Measurements from ENCODE around the gene TPST1. TPM values are rescaled to one million over a fixed set of nuclear protein-coding genes. Genes with fewer than 3 reads are reported as not detected.

The TPST1 gene
- total RNA-seq, 1 donor from 2014 or later = 36.5 TPM

DNA sequence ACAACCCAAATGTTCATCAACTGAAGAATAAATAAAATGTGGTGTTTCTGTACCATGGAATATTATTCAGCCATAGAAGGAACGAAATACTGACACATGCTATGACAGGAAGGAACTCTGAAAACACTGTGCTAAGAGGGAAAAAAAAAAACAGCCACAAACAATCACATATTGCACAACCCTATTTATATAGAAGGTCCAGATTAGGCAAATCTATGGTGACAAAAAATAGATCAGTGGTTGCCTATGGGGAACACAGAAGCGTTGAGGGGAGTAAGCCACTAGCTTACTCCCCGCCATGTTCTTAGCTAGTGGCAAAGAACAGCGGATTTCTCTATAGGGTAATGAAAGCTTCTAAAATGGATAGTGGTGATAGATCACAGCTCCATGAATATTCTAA, 198.4 kb downstream of the TPST1 start:
- peaks cover 5% of the 10 kb centered on the region for H3K4me1 ChIP-seq (ENCODE audit: insufficient read depth, low read length)
- DNase-seq (ENCODE audit: low read depth) = no peak
- Mint-ChIP-seq H3K27ac (ENCODE audit: unreplicated experiment) (no peak overlapping the region), H3K9me3 (ENCODE audit: unreplicated experiment) (peaks cover 2% of the 10 kb centered on the region), H3K4me1 (ENCODE audit: low read depth, unreplicated experiment) (peaks cover 4% of the 10 kb centered on the region), H3K27me3 (ENCODE audit: low read depth, unreplicated experiment) (no peaks in the 10 kb centered on the region), H3K36me3 (ENCODE audit: low read depth, unreplicated experiment) (peaks cover 21% of the 10 kb centered on the region), H3K4me3 (ENCODE audit: unreplicated experiment) (no peak overlapping the region)
- no peak overlapping the region for H3K4me2 ChIP-seq (ENCODE audit: low read length)
- H3K79me2 ChIP-seq (ENCODE audit: insufficient read depth, low read length) = no peaks in the 10 kb centered on the region
- no peaks in the 10 kb centered on the region for H3K36me3 ChIP-seq (ENCODE audit: insufficient read depth, low read length)
- no peaks in the 10 kb centered on the region for H3K27me3 ChIP-seq (ENCODE audit: insufficient read depth, low read length)
- H4K20me1 ChIP-seq (ENCODE audit: insufficient read depth, low read length) = no peaks in the 10 kb centered on the region
- no peak overlapping the region for H2AFZ ChIP-seq (ENCODE audit: low read depth, low read length)
- no peak overlapping the region for H3K9ac ChIP-seq (ENCODE audit: low read length)
- TF ChIP-seq EZH2 (IDR thresholded peaks at IDR 0.05; ENCODE audit: insufficient read depth, low read length) (no peak), CTCF (IDR thresholded peaks at IDR 0.05; ENCODE audit: insufficient read depth, low read depth, low read length) (no peak)
- H3K4me3 ChIP-seq (ENCODE audit: insufficient read depth, low read depth, low read length) = no peak overlapping the region
- no peak overlapping the region for H3K27ac ChIP-seq (ENCODE audit: low read depth, low read length)
- FAIRE-seq = no peak
- no peaks in the 10 kb centered on the region for H3K9me3 ChIP-seq (ENCODE audit: insufficient read depth, low read depth, low read length)

GRCh38 chr7:66409493-66409892, 204.4 kb downstream of the TPST1 start:
- peaks cover 10% of the 10 kb centered on the region for H3K36me3 Mint-ChIP-seq (ENCODE audit: low read depth, unreplicated experiment)
- H3K9ac ChIP-seq (ENCODE audit: low read length) = no peak overlapping the region
- no peak overlapping the region for H3K4me2 ChIP-seq (ENCODE audit: low read length)
- H3K27ac Mint-ChIP-seq (ENCODE audit: unreplicated experiment) = peak overlapping the region; percentile 6
- FAIRE-seq (no peak), DNase-seq (ENCODE audit: low read depth) (no peak)
- peaks cover 5% of the 10 kb centered on the region for H3K4me1 ChIP-seq (ENCODE audit: insufficient read depth, low read length)
- H3K4me3 ChIP-seq (ENCODE audit: insufficient read depth, low read depth, low read length) = no peak overlapping the region
- no peaks in the 10 kb centered on the region for H3K27me3 ChIP-seq (ENCODE audit: insufficient read depth, low read length)
- H3K4me1 Mint-ChIP-seq (ENCODE audit: low read depth, unreplicated experiment) = peaks cover 5% of the 10 kb centered on the region
- H3K27ac ChIP-seq (ENCODE audit: low read depth, low read length) = no peak overlapping the region
- no peaks in the 10 kb centered on the region for H3K9me3 ChIP-seq (ENCODE audit: insufficient read depth, low read depth, low read length)
- H3K4me3 Mint-ChIP-seq (ENCODE audit: unreplicated experiment) = no peak overlapping the region
- TF ChIP-seq CTCF (IDR thresholded peaks at IDR 0.05; ENCODE audit: insufficient read depth, low read depth, low read length) = no peak
- no peak for TF ChIP-seq EZH2 (IDR thresholded peaks at IDR 0.05; ENCODE audit: insufficient read depth, low read length)
- no peaks in the 10 kb centered on the region for H4K20me1 ChIP-seq (ENCODE audit: insufficient read depth, low read length)
- H3K79me2 ChIP-seq (ENCODE audit: insufficient read depth, low read length) = no peaks in the 10 kb centered on the region
- no peaks in the 10 kb centered on the region for H3K27me3 Mint-ChIP-seq (ENCODE audit: low read depth, unreplicated experiment)
- no peaks in the 10 kb centered on the region for H3K9me3 Mint-ChIP-seq (ENCODE audit: unreplicated experiment)
- H2AFZ ChIP-seq (ENCODE audit: low read depth, low read length) = no peak overlapping the region
- H3K36me3 ChIP-seq (ENCODE audit: insufficient read depth, low read length) = no peaks in the 10 kb centered on the region

Other genes starting within 250 kb of the TPST1 start
- 18.3 and 20.0 TPM in 2 replicates for gene GUSB, start 223.1 kb upstream of the TPST1 start, total RNA-seq
- gene ASL, start 129.5 kb upstream of the TPST1 start, total RNA-seq = 27.7 TPM in 2 replicates
- gene CRCP, start 90.5 kb upstream of the TPST1 start, total RNA-seq = 24.2 and 26.8 TPM in 2 replicates

All from astrocyte (in vitro differentiated cells and primary cell).